OCI-LY1 (cell line): ENCODE measurements around the gene OR2Z1.

Experiments
- EZH2 ChIP-seq: fragments of 200-600 bp; sonication (generic), shearing (Covaris generic); IDR thresholded peaks from 2 replicates; pipeline ENCODE4 v1.8.0; 2017; ENCODE audit warnings: borderline replicate concordance, mixed run types, mild to moderate bottlenecking, antibody characterized with exemption, low read length, moderate library complexity, mixed read lengths
- TF ChIP-seq, protein P1 (sequence below): fragments of 200-600 bp; sonication (generic), shearing (Covaris generic); IDR thresholded peaks from 2 replicates; pipeline ENCODE4 v1.5.1; 2017; ENCODE audit warnings: mild to moderate bottlenecking, antibody characterized with exemption, low read length, moderate library complexity, mixed read lengths

DNA sequence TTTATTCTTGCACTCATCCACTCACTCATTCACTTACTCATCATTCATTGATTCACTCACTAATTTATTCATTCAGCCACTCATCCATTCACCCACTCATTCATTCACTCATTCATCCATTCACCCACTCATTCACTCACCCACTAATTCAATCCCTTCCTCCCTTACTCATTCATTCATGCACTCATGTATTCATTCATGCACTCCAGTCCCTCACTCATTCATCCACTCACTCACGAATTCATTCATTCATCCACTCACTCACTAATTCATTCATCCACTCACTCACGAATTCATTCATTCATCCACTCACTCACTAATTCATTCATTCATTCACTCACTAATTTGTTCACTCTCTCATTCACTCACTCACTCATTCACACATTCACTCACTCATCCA lies 39.0 kb upstream of the OR2Z1 start:
- TF ChIP-seq EZH2 = no peak
- TF ChIP-seq, protein P1, sequence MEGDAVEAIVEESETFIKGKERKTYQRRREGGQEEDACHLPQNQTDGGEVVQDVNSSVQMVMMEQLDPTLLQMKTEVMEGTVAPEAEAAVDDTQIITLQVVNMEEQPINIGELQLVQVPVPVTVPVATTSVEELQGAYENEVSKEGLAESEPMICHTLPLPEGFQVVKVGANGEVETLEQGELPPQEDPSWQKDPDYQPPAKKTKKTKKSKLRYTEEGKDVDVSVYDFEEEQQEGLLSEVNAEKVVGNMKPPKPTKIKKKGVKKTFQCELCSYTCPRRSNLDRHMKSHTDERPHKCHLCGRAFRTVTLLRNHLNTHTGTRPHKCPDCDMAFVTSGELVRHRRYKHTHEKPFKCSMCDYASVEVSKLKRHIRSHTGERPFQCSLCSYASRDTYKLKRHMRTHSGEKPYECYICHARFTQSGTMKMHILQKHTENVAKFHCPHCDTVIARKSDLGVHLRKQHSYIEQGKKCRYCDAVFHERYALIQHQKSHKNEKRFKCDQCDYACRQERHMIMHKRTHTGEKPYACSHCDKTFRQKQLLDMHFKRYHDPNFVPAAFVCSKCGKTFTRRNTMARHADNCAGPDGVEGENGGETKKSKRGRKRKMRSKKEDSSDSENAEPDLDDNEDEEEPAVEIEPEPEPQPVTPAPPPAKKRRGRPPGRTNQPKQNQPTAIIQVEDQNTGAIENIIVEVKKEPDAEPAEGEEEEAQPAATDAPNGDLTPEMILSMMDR = no peak
